ENCODE data around the gene PPM1F.

PPM1F gene

DNA sequence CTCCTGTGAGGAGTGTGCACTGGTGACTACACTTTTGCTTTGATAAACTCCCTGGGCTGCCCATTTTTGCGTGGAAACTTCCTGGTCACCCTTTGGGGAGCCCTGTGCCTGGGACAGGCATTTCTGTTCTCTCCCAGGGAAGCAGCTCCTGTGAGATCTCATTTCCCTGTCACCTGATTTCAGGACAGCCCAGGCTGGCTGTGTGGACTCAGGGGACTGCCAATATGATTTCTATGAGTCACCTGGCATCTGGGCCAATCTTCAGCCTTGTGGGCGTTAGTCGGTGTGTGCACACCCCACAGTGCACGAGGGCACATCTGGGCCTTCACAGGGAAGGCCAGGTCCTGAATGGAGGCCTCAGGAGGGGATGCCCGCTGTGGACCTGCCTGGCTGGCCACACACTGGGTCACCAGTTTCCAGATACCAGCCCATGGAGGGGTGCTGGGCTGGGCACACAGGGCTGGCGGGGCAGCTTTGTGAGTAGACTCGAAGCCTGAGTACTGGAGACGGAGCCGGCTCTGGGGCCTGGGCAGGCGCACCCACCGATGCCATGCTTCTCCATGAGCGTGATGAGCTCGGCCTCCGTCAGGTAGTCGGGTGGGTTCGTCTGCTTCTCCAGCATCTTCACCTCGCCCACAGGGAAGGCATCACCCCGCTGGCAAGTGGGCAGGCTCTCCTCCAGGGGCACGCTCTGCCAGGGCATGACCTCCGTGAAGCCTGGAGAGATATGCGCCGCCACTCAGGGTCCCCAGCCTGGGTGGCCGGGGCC, 9.4 kb upstream of the PPM1F start:
- TF ChIP-seq FOXM1 (IDR thresholded peaks at IDR 0.05; ENCODE audit: borderline replicate concordance) (no peak), HDGF (IDR thresholded peaks at IDR 0.05; ENCODE audit: borderline replicate concordance) (no peak), TARDBP (IDR thresholded peaks at IDR 0.05) (no peak), NFRKB (IDR thresholded peaks at IDR 0.05) (no peak), BHLHE40 (IDR thresholded peaks at IDR 0.05; ENCODE audit: borderline replicate concordance) (no peak), ELF4 (IDR thresholded peaks at IDR 0.05) (no peak), LEF1 (IDR thresholded peaks at IDR 0.05; ENCODE audit: borderline replicate concordance) (no peak), L3MBTL2 (conservative IDR thresholded peaks at IDR 0.05) (no peak), FOXA1 (IDR thresholded peaks at IDR 0.05) (no peak), CTBP1 (IDR thresholded peaks at IDR 0.05; ENCODE audit: borderline replicate concordance) (no peak), ZNF384 (IDR thresholded peaks at IDR 0.05) (no peak)
- ChIA-PET POLR2A (no interaction called here), CTCF (interaction anchor here (1.0 to 2.2 kb wide), 2 partner anchors 9 to 10 kb away, joined by 3 to 7 read pairs; partner anchors contain the start of gene PPM1F)
- no peak for DNase-seq (ENCODE audit: extremely low spot score)

DNA sequence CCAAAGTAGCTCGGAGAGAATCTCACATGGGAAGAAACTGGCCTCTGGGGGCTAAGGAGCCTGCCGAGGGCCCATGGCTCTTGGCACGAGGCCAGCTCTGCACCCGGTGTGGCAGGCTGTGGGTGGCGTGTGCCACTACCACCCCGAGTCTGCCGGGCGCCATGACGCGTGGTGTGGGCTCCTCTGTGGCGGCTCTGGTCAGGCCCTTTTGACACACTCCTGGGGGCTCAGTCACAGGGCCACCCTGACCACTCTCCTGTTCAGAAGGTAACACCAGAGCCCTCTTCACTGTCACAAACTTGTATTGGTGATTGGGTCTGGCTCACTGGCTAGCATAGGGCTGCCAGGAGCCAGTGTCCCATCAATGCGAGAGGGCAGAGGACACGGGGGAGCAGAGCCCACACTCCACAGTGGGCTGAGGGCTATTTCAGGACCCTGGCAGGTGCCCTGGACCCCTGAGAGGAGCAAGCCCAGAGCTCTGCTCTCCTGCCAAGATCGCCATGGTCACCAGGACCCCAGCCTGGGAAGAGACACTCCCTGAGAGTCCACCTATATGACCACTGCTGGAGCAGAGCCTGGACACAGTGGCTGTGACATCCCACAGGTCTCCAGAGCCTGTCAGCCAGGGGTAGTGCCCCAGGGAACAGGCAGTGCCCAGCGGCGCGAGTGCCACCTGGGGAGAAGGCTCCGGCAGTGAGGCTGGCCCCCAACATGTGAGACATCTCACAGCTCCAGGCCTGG, 8.6 kb upstream of the PPM1F start:
- TF ChIP-seq HDGF (IDR thresholded peaks at IDR 0.05; ENCODE audit: borderline replicate concordance) (no peak), FOXK2 (IDR thresholded peaks at IDR 0.05) (no peak), ARNT (IDR thresholded peaks at IDR 0.05) (no peak), TARDBP (IDR thresholded peaks at IDR 0.05) (no peak), L3MBTL2 (conservative IDR thresholded peaks at IDR 0.05) (no peak), ELF4 (IDR thresholded peaks at IDR 0.05) (no peak), LEF1 (IDR thresholded peaks at IDR 0.05; ENCODE audit: borderline replicate concordance) (no peak), FOXM1 (IDR thresholded peaks at IDR 0.05; ENCODE audit: borderline replicate concordance) (no peak), BHLHE40 (IDR thresholded peaks at IDR 0.05; ENCODE audit: borderline replicate concordance) (no peak), CTBP1 (IDR thresholded peaks at IDR 0.05; ENCODE audit: borderline replicate concordance) (no peak), NFRKB (IDR thresholded peaks at IDR 0.05) (no peak), SP1 (IDR thresholded peaks at IDR 0.05) (no peak), ZNF384 (IDR thresholded peaks at IDR 0.05) (no peak), FOXA1 (IDR thresholded peaks at IDR 0.05) (no peak), SUZ12 (IDR thresholded peaks at IDR 0.05) (no peak)
- TF ChIP-seq, protein P1, sequence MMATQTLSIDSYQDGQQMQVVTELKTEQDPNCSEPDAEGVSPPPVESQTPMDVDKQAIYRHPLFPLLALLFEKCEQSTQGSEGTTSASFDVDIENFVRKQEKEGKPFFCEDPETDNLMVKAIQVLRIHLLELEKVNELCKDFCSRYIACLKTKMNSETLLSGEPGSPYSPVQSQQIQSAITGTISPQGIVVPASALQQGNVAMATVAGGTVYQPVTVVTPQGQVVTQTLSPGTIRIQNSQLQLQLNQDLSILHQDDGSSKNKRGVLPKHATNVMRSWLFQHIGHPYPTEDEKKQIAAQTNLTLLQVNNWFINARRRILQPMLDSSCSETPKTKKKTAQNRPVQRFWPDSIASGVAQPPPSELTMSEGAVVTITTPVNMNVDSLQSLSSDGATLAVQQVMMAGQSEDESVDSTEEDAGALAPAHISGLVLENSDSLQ (IDR thresholded peaks at IDR 0.05) = no peak
- POLR2A ChIA-PET = no interaction called here
- no peak for DNase-seq (ENCODE audit: extremely low spot score)
- CTCF ChIA-PET = interaction anchor here (1.0 to 2.2 kb wide), 3 partner anchors 9 to 11 kb away, joined by 3 to 7 read pairs (median 3); partner anchors contain the start of gene PPM1F

DNA sequence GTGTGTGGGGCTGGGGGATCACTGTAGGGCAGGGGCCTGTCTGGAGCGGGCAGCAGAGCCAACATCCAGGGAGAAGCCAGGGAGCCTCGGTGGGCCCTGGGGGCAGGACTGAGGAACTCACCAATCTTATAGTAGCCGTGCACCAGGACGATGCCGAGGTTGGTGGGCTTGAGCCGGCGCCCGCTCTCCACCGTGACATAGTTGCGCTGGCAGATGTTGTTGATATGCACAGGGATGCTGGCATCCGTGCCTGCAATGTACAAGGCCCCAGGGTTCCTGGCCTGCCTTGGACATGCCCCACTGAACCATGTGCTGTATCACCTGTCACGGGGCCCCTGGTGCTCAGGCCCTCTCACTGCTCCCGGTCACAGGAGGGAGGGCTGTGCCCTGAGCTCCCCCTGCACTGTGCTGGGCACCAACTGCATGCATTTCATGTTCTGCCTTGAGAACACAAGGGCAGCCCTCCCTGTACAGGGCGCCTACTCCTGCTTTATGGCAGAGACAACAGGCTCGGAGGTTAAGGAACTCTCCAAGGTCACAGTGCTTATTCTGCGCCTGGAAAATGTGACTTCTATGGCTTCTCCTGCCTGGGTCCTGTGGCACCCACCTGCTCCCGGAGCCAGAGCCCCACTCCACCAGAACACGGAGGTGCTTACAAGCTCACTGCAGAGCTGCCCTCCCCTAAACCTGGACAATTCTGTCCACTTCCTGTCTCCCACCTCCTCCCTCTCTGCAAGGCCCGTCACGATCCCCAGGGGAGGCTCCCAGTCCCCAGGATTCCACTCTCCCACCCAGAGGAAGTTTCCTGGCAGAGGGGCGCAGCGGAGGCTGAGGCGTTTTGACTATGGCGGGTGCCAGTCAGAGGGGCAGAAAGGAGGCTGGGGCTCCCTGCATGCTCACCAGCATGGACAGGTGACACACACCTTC, 7.8 kb upstream of the PPM1F start:
- DNase-seq (ENCODE audit: extremely low spot score) = no peak
- TF ChIP-seq FOXM1 (IDR thresholded peaks at IDR 0.05; ENCODE audit: borderline replicate concordance) (no peak), NFRKB (IDR thresholded peaks at IDR 0.05) (no peak), ZNF384 (IDR thresholded peaks at IDR 0.05) (no peak), ARNT (IDR thresholded peaks at IDR 0.05) (no peak), FOXA1 (IDR thresholded peaks at IDR 0.05) (no peak), LEF1 (IDR thresholded peaks at IDR 0.05; ENCODE audit: borderline replicate concordance) (no peak), TARDBP (IDR thresholded peaks at IDR 0.05) (no peak), L3MBTL2 (conservative IDR thresholded peaks at IDR 0.05) (no peak), CTBP1 (IDR thresholded peaks at IDR 0.05; ENCODE audit: borderline replicate concordance) (no peak), ELF4 (IDR thresholded peaks at IDR 0.05) (no peak), BHLHE40 (IDR thresholded peaks at IDR 0.05; ENCODE audit: borderline replicate concordance) (no peak), HDGF (IDR thresholded peaks at IDR 0.05; ENCODE audit: borderline replicate concordance) (no peak), SUZ12 (IDR thresholded peaks at IDR 0.05) (no peak), FOXK2 (IDR thresholded peaks at IDR 0.05) (no peak), SP1 (IDR thresholded peaks at IDR 0.05) (no peak)
- TF ChIP-seq, protein P1 (IDR thresholded peaks at IDR 0.05) = no peak
- CTCF ChIA-PET = interaction anchor here (1.1 kb wide), 1 partner anchor 12 kb away, joined by 3 read pairs; no protein-coding TSS in a partner anchor
- POLR2A ChIA-PET = no interaction called here

DNA sequence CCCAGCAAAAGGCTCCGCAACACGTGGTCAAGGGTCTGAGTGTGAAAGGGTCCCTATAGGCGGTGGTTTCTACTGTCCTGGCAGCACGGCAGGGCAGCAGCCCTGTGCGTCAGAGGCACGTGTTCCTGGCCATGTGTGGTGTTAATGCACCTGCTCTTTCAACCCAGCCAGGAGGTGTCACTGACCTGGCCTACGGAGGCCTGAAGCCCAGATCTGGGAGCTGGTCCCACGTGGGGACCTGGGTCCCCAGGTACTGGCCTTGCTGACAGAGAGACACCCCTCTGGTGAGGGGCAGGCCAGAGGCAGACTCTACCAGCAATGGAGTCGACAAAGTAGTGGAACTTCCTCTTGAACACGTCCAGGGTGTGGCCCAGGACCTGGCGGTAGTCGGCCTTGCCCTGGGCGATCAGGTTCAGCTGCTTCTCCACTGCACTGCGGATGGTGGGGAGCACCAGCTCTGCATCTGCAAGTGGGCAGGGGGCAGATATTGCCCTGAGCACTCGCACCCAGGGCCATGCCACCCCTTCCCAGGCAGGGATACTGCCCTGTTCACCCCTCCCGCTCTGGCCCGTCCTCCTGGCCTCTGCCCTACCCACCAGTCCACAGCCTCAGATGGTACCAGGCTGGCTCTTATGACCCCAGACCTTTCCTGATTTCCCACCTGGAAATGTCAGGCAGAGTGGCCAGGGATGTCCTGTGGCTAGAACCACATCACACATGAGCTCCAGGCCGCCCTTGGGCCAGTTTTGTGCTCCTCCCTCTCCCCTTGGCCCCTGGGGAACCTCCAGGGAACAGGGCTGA, 6.8 kb upstream of the PPM1F start:
- CTCF ChIA-PET = no interaction called here
- DNase-seq (ENCODE audit: extremely low spot score) = no peak
- no peak for TF ChIP-seq FOXM1 (IDR thresholded peaks at IDR 0.05; ENCODE audit: borderline replicate concordance)
- no peak for TF ChIP-seq BHLHE40 (IDR thresholded peaks at IDR 0.05; ENCODE audit: borderline replicate concordance)
- no peak for TF ChIP-seq CTBP1 (IDR thresholded peaks at IDR 0.05; ENCODE audit: borderline replicate concordance)
- TF ChIP-seq L3MBTL2 (conservative IDR thresholded peaks at IDR 0.05) = no peak
- no peak for TF ChIP-seq ARNT (IDR thresholded peaks at IDR 0.05)
- no peak for TF ChIP-seq HDGF (IDR thresholded peaks at IDR 0.05; ENCODE audit: borderline replicate concordance)
- TF ChIP-seq SUZ12 (IDR thresholded peaks at IDR 0.05) = no peak
- no peak for TF ChIP-seq FOXK2 (IDR thresholded peaks at IDR 0.05)
- TF ChIP-seq NFRKB (IDR thresholded peaks at IDR 0.05) = no peak
- TF ChIP-seq, protein P1 (IDR thresholded peaks at IDR 0.05) = no peak
- TF ChIP-seq TARDBP (IDR thresholded peaks at IDR 0.05) = no peak
- no peak for TF ChIP-seq LEF1 (IDR thresholded peaks at IDR 0.05; ENCODE audit: borderline replicate concordance)
- no peak for TF ChIP-seq FOXA1 (IDR thresholded peaks at IDR 0.05)
- no peak for TF ChIP-seq ZNF384 (IDR thresholded peaks at IDR 0.05)
- TF ChIP-seq SP1 (IDR thresholded peaks at IDR 0.05) = no peak
- TF ChIP-seq ELF4 (IDR thresholded peaks at IDR 0.05) = no peak
- POLR2A ChIA-PET = interaction anchor here (0.8 kb wide), 1 partner anchor 241 kb away, joined by 3 read pairs; no protein-coding TSS in a partner anchor
